Measurements from ENCODE around the gene EGR1.

EGR1 gene

DNA sequence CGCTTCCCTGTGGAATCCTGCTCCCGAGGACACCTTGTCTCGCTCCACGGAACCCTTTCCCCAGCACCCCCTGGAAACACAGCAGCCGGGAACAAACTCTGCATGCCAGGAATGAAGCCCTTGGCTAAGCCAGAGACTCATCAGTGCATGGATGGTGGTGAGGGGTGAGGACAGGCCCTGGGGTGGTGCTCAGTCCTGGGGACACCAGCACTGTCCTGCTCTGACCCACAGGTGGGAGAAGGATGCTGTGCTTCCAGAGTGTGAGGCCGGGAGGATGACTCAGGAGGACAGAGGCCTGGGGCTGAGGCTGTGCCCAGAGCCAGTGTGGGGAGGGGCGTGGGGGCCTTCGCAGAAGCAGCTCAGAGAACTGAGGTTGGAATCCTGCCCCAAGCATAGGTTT is 11.2 kb upstream of the EGR1 start:
- no peak for DNase-seq (ENCODE audit: low read depth)
- no peak overlapping the region for H3K4me3 ChIP-seq (ENCODE audit: low read depth, low read length)
- TF ChIP-seq CTCF (IDR thresholded peaks at IDR 0.05; ENCODE audit: insufficient read depth, low read depth, low read length, missing control alignments) = no peak

DNA sequence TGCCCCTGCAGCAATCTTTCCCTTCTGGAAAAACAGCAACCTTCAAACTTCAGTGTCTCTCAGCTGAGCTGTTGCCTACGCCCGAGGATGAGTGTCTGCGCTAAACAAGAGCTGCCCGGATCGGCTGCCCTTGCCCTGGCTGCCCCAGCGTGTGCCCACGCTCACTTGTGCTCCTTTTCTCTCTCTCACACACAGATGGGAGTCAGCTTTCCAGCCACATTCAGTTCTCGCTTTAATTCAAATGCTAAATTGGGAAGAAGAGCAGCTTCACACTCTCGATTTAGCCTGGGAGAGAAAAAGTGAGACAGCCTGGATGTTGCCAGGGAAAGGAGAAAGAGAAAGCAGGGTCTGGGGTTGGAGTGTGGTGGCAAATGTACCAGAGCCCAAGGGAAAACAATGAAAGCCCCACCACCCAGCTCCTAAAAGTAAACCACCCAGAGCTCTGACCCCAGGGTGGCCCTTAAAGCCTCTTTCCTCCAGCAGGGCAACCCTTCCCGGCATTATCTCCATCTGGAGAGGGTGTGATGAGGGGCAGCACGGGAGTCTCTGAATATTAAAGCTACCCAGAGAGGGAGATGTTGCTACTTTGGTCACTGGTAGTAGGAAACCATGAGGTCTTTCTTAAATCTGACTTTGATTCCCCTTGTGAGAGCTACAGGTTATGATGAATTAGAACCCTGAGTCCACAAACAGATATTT is 9.9 kb upstream of the EGR1 start:
- no peak overlapping the region for H3K4me3 ChIP-seq (ENCODE audit: low read depth, low read length)
- DNase-seq (ENCODE audit: low read depth) = no peak
- TF ChIP-seq CTCF (IDR thresholded peaks at IDR 0.05; ENCODE audit: insufficient read depth, low read depth, low read length, missing control alignments) = no peak

DNA sequence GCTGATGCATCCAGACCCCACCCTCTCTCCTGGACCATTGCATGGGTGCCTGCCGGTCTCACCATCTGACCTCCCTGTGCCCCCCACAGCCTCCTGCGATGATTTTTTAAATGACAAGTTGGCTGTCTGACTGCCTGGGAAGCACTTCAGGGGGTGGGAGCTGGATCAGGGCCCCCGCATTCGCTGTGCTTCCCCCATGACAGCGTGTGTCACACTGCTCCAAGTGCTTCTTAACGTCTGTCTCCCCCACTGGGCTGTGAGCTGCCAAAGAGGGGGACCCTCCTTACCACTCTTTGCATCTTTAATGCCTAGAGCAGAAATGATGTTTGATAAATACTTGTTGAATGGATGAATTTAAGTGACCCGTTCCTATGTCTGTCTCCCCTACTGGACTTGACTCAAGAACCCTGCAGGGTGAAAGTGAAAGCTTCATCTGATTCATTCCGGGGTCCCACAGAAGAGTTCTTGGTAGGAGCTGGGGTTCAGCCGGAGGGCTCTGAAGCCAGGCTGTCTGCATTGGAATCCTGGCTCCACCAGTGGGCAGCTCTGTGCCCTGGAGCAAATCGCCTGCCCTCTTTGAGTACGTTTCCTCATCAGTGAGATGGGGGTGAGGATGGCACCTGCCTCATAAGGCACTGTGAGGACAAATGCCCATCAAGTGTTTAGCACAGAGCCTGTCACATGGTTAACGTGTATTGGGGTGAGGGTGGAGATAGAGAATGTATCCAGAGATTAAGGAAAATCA is 7.6 kb upstream of the EGR1 start:
- no peak overlapping the region for H3K4me3 ChIP-seq (ENCODE audit: low read depth, low read length)
- no peak for DNase-seq (ENCODE audit: low read depth)
- no peak for TF ChIP-seq CTCF (IDR thresholded peaks at IDR 0.05; ENCODE audit: insufficient read depth, low read depth, low read length, missing control alignments)

GRCh38 chr5:138458384-138458783 is 6.9 kb upstream of the EGR1 start:
- DNase-seq (ENCODE audit: low read depth) = no peak
- no peak for TF ChIP-seq CTCF (IDR thresholded peaks at IDR 0.05; ENCODE audit: insufficient read depth, low read depth, low read length, missing control alignments)
- no peak overlapping the region for H3K4me3 ChIP-seq (ENCODE audit: low read depth, low read length)

DNA sequence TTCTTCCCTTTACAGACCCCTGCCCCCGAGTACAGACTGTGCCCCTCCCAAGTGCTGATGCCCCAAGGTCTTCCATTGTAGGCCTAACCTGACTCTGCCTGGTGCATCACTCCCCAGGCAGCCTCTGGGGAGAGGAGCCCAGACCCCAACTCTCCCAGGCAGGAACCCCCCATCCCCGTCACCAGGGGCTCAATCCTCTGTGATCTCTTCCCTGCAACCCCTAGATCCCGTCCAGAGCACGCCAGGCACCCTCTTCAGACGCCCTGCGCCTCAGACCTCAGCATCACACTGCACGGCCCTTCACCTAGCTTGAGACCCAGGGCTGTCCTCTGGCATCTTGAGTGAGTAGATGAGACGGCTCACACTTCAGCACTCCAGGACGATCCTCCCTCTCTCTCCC is 6.4 kb upstream of the EGR1 start:
- no peak for DNase-seq (ENCODE audit: low read depth)
- TF ChIP-seq CTCF (IDR thresholded peaks at IDR 0.05; ENCODE audit: insufficient read depth, low read depth, low read length, missing control alignments) = no peak
- no peak overlapping the region for H3K4me3 ChIP-seq (ENCODE audit: low read depth, low read length)

GRCh38 chr5:138459311-138459933 is 5.9 kb upstream of the EGR1 start:
- DNase-seq (ENCODE audit: low read depth) = peak; percentile 66
- TF ChIP-seq CTCF (IDR thresholded peaks at IDR 0.05; ENCODE audit: insufficient read depth, low read depth, low read length, missing control alignments) = no peak
- no peak overlapping the region for H3K4me3 ChIP-seq (ENCODE audit: low read depth, low read length)
